PC-3 (cell line): ENCODE results near the gene RPRD1A. TPM values are rescaled to one million over a fixed set of nuclear protein-coding genes. Genes with fewer than 3 reads are reported as not detected.

Source experiments
- ATAC-seq: fragments of 200-7000 bp; cut with Tn5 transposase; 2 replicates; pipeline ENCODE4 v1.9.1; 2020; ENCODE audit warnings: mild to moderate bottlenecking, moderate library complexity
- BruUV-seq: library from RNA; stranded (reverse); fragments of 400-500 nt; replicated peaks from 2 replicates; lab custom pipeline; 2021; lab: Mats Ljungman, UMichigan
- CTCF ChIA-PET: fragments of 300-600 bp; sonication (Branson Sonifier 250); formaldehyde crosslinking; loops from one replicate; lab custom pipeline; 2022; ENCODE audit warnings: antibody characterized with exemption; lab: Charles Lee
- POLR2A ChIA-PET: fragments of 300-600 bp; sonication (Branson Sonifier 250); formaldehyde crosslinking; loops from one replicate; lab custom pipeline; 2022; ENCODE audit warnings: antibody characterized with exemption; ENCODE audit not compliant: unreplicated experiment; lab: Charles Lee
- DNase-seq: peaks from one replicate; pipeline ENCODE4 v3.0.0-alpha.2; 2015
- H2AFZ ChIP-seq: fragments of 300-600 bp; sonication (generic); 2 replicates; pipeline ENCODE4 v1.6.0; 2016; ENCODE audit warnings: antibody characterized with exemption, low read length
- H3F3A ChIP-seq: fragments of 300-600 bp; sonication (generic); one replicate; pipeline ENCODE4 v1.6.0; 2017; ENCODE audit warnings: antibody characterized with exemption, low read length, control low read depth, mild to moderate bottlenecking; ENCODE audit not compliant: unreplicated experiment
- H3K27ac ChIP-seq: fragments of 300-600 bp; sonication (generic); 2 replicates; pipeline ENCODE4 v1.5.1; 2016; ENCODE audit warnings: mild to moderate bottlenecking, low read length
- H3K27me3 ChIP-seq: fragments of 300-600 bp; sonication (generic); 2 replicates; pipeline ENCODE4 v1.6.1; 2016; ENCODE audit warnings: low read length, mixed read lengths
- H3K36me3 ChIP-seq: fragments of 300-600 bp; sonication (generic); 2 replicates; pipeline ENCODE4 v1.6.1; 2016; ENCODE audit warnings: low read depth, mixed run types, low read length, mixed read lengths
- H3K4me1 ChIP-seq: fragments of 300-600 bp; sonication (generic); 2 replicates; pipeline ENCODE4 v1.5.1; 2016; ENCODE audit warnings: low read length; ENCODE audit not compliant: insufficient read depth
- H3K4me2 ChIP-seq: fragments of 300-600 bp; sonication (generic); 2 replicates; pipeline ENCODE4 v1.6.0; 2016; ENCODE audit warnings: low read length
- H3K4me3 ChIP-seq: fragments of 300-600 bp; sonication (generic); 2 replicates; pipeline ENCODE4 v1.5.1; 2016; ENCODE audit warnings: mild to moderate bottlenecking, low read length, mixed read lengths
- H3K79me2 ChIP-seq: fragments of 300-600 bp; sonication (generic); 2 replicates; pipeline ENCODE4 v1.6.1; 2017; ENCODE audit warnings: low read length, mixed read lengths
- H3K9ac ChIP-seq: fragments of 300-600 bp; sonication (generic); 2 replicates; pipeline ENCODE4 v1.6.0; 2016; ENCODE audit warnings: mild to moderate bottlenecking, low read length
- H3K9me2 ChIP-seq: fragments of 300-600 bp; sonication (generic); replicated peaks from 2 replicates; pipeline ENCODE4 v1.6.1; 2016; ENCODE audit warnings: mixed run types, low read length, mixed read lengths
- H3K9me3 ChIP-seq: fragments of 300-600 bp; sonication (generic); 2 replicates; pipeline ENCODE4 v1.6.1; 2016; ENCODE audit warnings: low read length, mixed read lengths
- H4K20me1 ChIP-seq: fragments of 300-600 bp; sonication (generic); 2 replicates; pipeline ENCODE4 v1.6.1; 2016; ENCODE audit warnings: low read length, mixed read lengths
- CTCF ChIP-seq: fragments of 300-600 bp; sonication (generic); conservative IDR thresholded peaks from 2 replicates; pipeline ENCODE4 v1.5.1; 2017; ENCODE audit warnings: antibody characterized with exemption, low read depth, mild to moderate bottlenecking, low read length
- EZH2 ChIP-seq: fragments of 300-600 bp; sonication (generic); IDR thresholded peaks from one replicate; pipeline ENCODE4 v1.6.1; 2017; ENCODE audit warnings: antibody characterized with exemption, mild to moderate bottlenecking, low read length; ENCODE audit not compliant: unreplicated experiment
- EZH2phosphoT487 ChIP-seq: fragments of 300-600 bp; sonication (generic); IDR thresholded peaks from 2 replicates; pipeline ENCODE4 v1.6.1; 2018; ENCODE audit warnings: mild to moderate bottlenecking, antibody characterized with exemption, low read length, borderline replicate concordance
- intact Hi-C: fragments of 100-400 bp; cut with micrococcal nuclease; formaldehyde crosslinking; loops from 2 replicates; pipeline ENCODE4 v1.9.0; 2023
- total RNA-seq: library from RNA; depleted of rRNA; stranded (reverse); fragments of >200 nt; gene quantifications from 2 replicates; pipeline ENCODE4 v1.2.3, GENCODE V29; 2014

The RPRD1A gene
- total RNA-seq, 1 experiment from 2014 or later: 42.2 TPM

GRCh38 chr18:36012891-36013290 lies 54.5 kb downstream of the RPRD1A start:
- no peaks in the 10 kb centered on the region for H3K4me1 ChIP-seq
- no peaks in the 10 kb centered on the region for H3K36me3 ChIP-seq
- ChIA-PET CTCF (no interaction called here), POLR2A (no interaction called here)
- no TSS peak for BruUV-seq
- H3K4me3 ChIP-seq: no peak overlapping the region
- no peaks in the 10 kb centered on the region for H3K79me2 ChIP-seq
- DNase-seq (no peak), ATAC-seq (no peak)
- intact Hi-C loops: loop anchor here (10.0 kb wide), 2 partner anchors 112 to 562 kb away; partner anchors contain the start of genes ELP2 and SLC39A6
- H3K27me3 ChIP-seq: no peaks in the 10 kb centered on the region
- no peak overlapping the region for H3K9ac ChIP-seq
- H3F3A ChIP-seq: no peaks in the 10 kb centered on the region
- H2AFZ ChIP-seq: no peak overlapping the region
- H4K20me1 ChIP-seq: no peaks in the 10 kb centered on the region
- H3K4me2 ChIP-seq: no peak overlapping the region
- H3K9me2 ChIP-seq: no peaks in the 10 kb centered on the region
- no peaks in the 10 kb centered on the region for H3K9me3 ChIP-seq
- TF ChIP-seq EZH2 (no peak), EZH2phosphoT487 (no peak), CTCF (no peak)
- H3K27ac ChIP-seq: no peak overlapping the region

- no peaks in the 10 kb centered on the region for H4K20me1 ChIP-seq
- no peak overlapping the region for H3K4me2 ChIP-seq
- intact Hi-C loops: no loop called here
- no peak overlapping the region for H3K27ac ChIP-seq
- BruUV-seq: no TSS peak
- H3K27me3 ChIP-seq: no peaks in the 10 kb centered on the region
- no peak overlapping the region for H3K4me3 ChIP-seq
- ChIA-PET CTCF (no interaction called here), POLR2A (interaction anchor here (0.7 kb wide), 1 partner anchor 56 kb away, joined by 7 read pairs; no protein-coding TSS in a partner anchor)
- no peaks in the 10 kb centered on the region for H3K79me2 ChIP-seq
- no peaks in the 10 kb centered on the region for H3F3A ChIP-seq
- H3K9me3 ChIP-seq: no peaks in the 10 kb centered on the region
- DNase-seq (no peak), ATAC-seq (no peak)
- no peaks in the 10 kb centered on the region for H3K36me3 ChIP-seq
- no peak overlapping the region for H2AFZ ChIP-seq
- no peaks in the 10 kb centered on the region for H3K9me2 ChIP-seq
- no peaks in the 10 kb centered on the region for H3K4me1 ChIP-seq
- H3K9ac ChIP-seq: no peak overlapping the region
- TF ChIP-seq CTCF: no peak
Observed at GRCh38 chr18:36009214-36009613, 58.1 kb downstream of the RPRD1A start.

- no TSS peak for BruUV-seq
- no peaks in the 10 kb centered on the region for H3K79me2 ChIP-seq
- H3K36me3 ChIP-seq: no peaks in the 10 kb centered on the region
- no peak for TF ChIP-seq EZH2
- no peak for TF ChIP-seq CTCF
- TF ChIP-seq EZH2phosphoT487: no peak
- H3K9me3 ChIP-seq: no peaks in the 10 kb centered on the region
- no peak for DNase-seq
- no peak overlapping the region for H3K4me3 ChIP-seq
- H3K27ac ChIP-seq: no peak overlapping the region
- intact Hi-C loops: no loop called here
- H3F3A ChIP-seq: no peaks in the 10 kb centered on the region
- H3K27me3 ChIP-seq: no peaks in the 10 kb centered on the region
- no peak for ATAC-seq
- ChIA-PET POLR2A (no interaction called here), CTCF (no interaction called here)
- H3K9me2 ChIP-seq: no peaks in the 10 kb centered on the region
- H3K4me2 ChIP-seq: no peak overlapping the region
- no peaks in the 10 kb centered on the region for H3K4me1 ChIP-seq
- no peaks in the 10 kb centered on the region for H4K20me1 ChIP-seq
- no peak overlapping the region for H2AFZ ChIP-seq
- no peak overlapping the region for H3K9ac ChIP-seq
Observed at GRCh38 chr18:36006997-36007396, 60.4 kb downstream of the RPRD1A start.
